ENCODE data around the gene P2RX2. TPM values are rescaled to one million over a fixed set of nuclear protein-coding genes. Genes with fewer than 3 reads are reported as not detected.
A peak's percentile ranks its signal among the peaks of the same experiment; 100 is the strongest.

P2RX2 gene
- total RNA-seq, 2 donors from 2014 or later: 1.0 TPM; not detected in 1

GRCh38 chr12:132633901-132634300 is 15.3 kb downstream of the P2RX2 start:
- intact Hi-C loops (cut with DNase I): no loop called here
- Histone ChIP-seq H3K27ac (no peak overlapping the region), H3K9me3 (no peaks in the 10 kb centered on the region), H3K4me3 (no peak overlapping the region), H3K4me1 (no peaks in the 10 kb centered on the region), H3K27me3 (no peaks in the 10 kb centered on the region), H3K36me3 (replicated peaks in 1 of 2; ENCODE audit: insufficient read depth in 1 of 2, low read depth in 2 of 2) (peaks cover 6 to 8% of the 10 kb centered on the region in 2 donors)
- peak in 1 of 4 donors; percentile 6 for DNase-seq
- 92% methylated on average over 10 of the region's 10 CpGs for WGBS, 2 donors
- ATAC-seq: no peak
- TF ChIP-seq POLR2A (IDR thresholded peaks at IDR 0.05) (no peak), CTCF (IDR thresholded peaks at IDR 0.05) (no peak)

GRCh38 chr12:132634411-132634990 is 15.9 kb downstream of the P2RX2 start:
- H3K27ac ChIP-seq: no peak overlapping the region
- ATAC-seq (no peak), DNase-seq (no peak)
- TF ChIP-seq CTCF (IDR thresholded peaks at IDR 0.05) (no peak), POLR2A (IDR thresholded peaks at IDR 0.05) (no peak)
- no peaks in the 10 kb centered on the region for H3K27me3 ChIP-seq
- intact Hi-C loops (cut with DNase I): no loop called here
- no peaks in the 10 kb centered on the region for H3K9me3 ChIP-seq
- 94 to 98% methylated on average over 16 to 21 of the region's 21 CpGs for WGBS, 2 donors
- no peak overlapping the region for H3K4me3 ChIP-seq
- H3K36me3 ChIP-seq (replicated peaks in 1 of 2; ENCODE audit: insufficient read depth in 1 of 2, low read depth in 2 of 2): peaks cover 6 to 8% of the 10 kb centered on the region in 2 donors
- no peaks in the 10 kb centered on the region for H3K4me1 ChIP-seq

- Histone ChIP-seq H3K4me3 (no peak overlapping the region), H3K36me3 (replicated peaks in 1 of 2; ENCODE audit: insufficient read depth in 1 of 2, low read depth in 2 of 2) (peaks cover 6 to 8% of the 10 kb centered on the region in 2 donors), H3K27ac (no peak overlapping the region), H3K27me3 (no peaks in the 10 kb centered on the region), H3K4me1 (no peaks in the 10 kb centered on the region), H3K9me3 (no peaks in the 10 kb centered on the region)
- intact Hi-C loops (cut with DNase I): no loop called here
- DNase-seq (no peak), ATAC-seq (no peak)
- TF ChIP-seq CTCF (IDR thresholded peaks at IDR 0.05): no peak
- TF ChIP-seq POLR2A (IDR thresholded peaks at IDR 0.05): no peak
- WGBS, 2 donors: 87 to 88% methylated on average over 23 to 29 of the region's 29 CpGs
These were observed 16.7 kb downstream of the P2RX2 start for GRCh38 chr12:132635076-132635955.

DNA sequence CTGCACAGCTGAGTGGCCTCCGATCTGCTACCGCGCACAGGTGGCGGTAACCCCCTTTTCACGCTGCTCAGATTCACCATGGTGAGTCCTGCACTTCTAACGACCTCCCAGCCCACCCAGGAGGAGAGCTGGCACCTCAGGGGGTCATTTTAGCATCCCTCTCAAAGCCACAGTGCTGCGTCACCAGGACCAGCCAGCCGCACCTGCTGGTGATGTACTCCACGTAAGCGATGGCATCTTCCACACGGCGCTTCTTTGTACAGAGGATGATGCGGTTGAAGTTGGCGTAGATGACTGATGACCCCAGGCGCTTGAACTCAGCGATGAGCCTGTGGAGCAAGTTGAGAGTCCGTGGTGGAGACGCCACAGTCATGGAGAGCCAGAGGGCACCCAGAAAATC is 19.2 kb downstream of the P2RX2 start:
- no peaks in the 10 kb centered on the region for H3K9me3 ChIP-seq
- DNase-seq (no peak), ATAC-seq (no peak)
- intact Hi-C loops (cut with DNase I): no loop called here
- H3K4me3 ChIP-seq: no peak overlapping the region
- no peaks in the 10 kb centered on the region for H3K4me1 ChIP-seq
- WGBS, 2 donors: 89% methylated on average over 18 of the region's 18 CpGs
- no peak overlapping the region for H3K27ac ChIP-seq
- H3K36me3 ChIP-seq (replicated peaks in 1 of 2; ENCODE audit: insufficient read depth in 1 of 2, low read depth in 2 of 2): peaks cover 0 to 10% of the 10 kb centered on the region in 2 donors
- H3K27me3 ChIP-seq: no peaks in the 10 kb centered on the region
- TF ChIP-seq POLR2A (IDR thresholded peaks at IDR 0.05) (no peak), CTCF (IDR thresholded peaks at IDR 0.05) (no peak)

Data from body of pancreas (tissue), 4 donors.